ENCODE data around the gene EEF1AKMT4.
"Not testable (repeated sequence)": the region's sequence is repeated elsewhere in the genome, so short reads cannot be mapped to it uniquely, and the experiment has no call there.

The EEF1AKMT4 gene

DNA sequence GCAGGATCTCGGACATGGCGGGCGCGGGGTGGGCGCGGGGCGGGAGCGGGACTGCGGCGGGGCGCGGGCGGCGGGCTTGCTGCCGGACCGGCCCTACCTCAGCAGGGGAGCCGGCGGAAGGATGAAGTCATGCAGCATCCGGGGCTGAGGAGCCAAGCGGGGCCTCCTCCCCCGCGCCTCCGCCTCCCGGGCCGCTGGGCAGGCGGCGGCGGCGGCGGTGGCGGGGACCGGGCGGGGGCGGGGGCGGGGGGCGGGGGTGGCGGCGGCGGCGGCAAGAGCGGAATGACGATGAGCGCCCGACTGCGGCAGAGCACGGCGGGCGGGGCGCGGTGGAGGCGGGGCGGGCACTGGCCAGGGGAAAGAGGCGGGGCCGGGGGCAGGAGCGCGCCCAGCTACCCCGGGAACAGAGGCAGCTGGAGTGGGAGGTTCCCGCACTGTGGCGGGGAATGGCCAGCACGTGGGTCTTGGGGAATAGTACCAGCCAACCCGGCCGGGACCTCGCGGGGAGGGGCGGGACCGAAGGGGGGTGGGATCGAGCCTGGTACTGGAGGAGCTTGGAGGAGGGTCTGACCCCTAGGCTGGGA, 11.9 kb downstream of the EEF1AKMT4 start, which contains the start of gene CAMK2N2:
Gene CAMK2N2, minus strand, starts transcription at position 284 of the 584 bp plus-strand sequence. Its CDS starts 268 bp downstream, at position 16.
- DNase-seq: peak; percentile 33

DNA sequence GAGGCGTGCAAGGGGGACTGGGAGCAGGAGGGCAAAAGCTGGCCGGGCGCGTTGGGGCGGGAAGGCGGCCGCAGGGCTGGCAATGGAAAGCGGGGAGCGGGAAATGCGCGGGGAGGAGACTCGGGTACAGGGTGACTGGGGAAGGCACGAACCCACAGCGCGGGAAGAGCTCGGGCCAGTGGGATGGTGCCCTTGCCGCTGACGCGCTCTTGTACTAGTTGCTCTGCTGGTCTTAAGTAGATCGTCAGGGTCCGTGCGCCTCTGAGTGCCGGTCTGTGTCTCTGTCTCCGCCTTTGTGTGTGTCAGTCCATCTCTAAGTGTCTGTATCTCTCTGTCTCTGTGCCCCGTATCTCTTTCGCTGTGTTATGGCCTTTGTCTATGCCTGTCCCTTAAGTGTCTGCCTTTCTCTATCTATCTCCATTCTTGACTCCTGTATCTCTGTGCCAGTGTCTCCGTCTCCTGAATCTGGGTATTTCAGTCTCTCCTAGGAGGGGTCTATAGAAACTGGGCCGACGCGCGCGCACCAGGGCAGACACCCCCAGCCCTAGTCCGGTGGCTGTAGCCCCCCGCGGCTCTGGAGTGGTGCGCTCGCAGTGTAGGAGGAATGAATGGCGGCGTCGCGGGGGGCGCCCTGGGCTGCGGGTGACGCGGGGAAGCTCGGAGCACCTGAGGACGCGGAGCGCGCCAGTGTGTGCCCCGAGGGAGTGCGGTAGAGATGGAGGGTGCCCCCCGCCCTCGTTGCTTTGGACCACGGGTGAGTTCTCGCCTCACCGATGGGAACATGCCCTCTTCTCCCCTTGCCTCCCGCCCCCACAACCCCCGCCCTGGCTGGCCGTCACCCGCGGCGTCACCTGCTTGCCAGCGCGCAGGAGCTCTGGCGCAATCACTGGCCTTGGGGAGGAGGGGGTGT, 12.6 kb downstream of the EEF1AKMT4 start:
- DNase-seq: peak; percentile 30

DNA sequence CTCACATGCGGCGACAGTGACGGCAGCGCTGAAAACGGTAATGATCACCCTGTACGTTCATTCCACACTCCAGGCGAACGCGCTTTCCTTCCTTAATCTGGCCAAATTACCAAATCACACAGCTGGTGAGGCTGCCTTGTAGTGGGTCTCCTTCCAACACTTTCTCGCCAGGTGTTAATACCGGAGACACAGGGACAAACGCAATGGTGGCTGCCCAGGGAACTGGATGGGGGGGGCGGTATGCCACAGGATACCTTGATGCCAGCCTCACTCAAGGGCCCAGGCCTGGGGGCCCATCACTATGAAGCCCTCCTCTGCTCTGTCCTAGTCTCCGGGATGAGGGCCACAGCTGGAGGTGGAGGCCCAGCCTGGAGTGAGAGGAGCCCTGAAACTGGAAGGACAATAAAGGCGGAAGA, 13.3 kb downstream of the EEF1AKMT4 start:
- no peak for DNase-seq

DNA sequence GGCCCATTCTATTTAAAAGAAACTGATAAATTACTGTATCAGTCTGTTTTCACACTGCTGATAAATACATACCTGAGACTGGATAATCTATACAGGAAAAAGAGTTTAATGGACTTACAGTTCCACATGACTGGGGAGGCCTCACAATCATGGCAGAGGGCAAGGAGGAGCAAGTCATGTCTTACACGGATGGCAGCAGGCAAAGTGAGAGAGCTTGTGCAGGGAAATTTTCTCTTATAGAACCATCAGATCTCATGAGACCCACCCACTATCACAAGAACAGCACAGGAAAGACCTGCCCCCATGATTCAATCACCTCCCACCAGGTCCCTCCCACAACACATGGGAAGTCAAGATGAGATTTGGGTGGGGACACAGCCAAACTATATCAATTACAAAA, 17.8 kb downstream of the EEF1AKMT4 start:
- not testable (repeated sequence) for DNase-seq

DNA sequence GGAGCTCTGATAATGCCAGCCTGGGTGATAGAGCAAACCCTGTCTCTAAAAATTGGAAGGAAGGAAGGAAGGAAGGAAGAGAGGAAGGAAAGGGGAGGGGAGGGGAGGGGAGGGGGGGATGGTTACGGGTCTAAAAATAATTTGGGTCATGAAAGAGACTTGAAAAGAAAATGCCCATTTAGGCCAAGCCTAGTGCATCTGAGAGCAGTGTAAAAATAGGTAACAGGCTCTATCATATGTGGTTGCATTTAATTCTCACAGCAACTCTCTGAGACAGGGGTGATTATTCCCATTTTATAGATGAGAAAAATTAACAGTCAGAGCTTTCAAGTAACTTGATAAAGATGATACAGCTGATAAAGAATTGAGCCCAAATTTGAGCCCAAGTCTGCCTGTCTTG, 22.8 kb downstream of the EEF1AKMT4 start:
- DNase-seq: no peak

DNA sequence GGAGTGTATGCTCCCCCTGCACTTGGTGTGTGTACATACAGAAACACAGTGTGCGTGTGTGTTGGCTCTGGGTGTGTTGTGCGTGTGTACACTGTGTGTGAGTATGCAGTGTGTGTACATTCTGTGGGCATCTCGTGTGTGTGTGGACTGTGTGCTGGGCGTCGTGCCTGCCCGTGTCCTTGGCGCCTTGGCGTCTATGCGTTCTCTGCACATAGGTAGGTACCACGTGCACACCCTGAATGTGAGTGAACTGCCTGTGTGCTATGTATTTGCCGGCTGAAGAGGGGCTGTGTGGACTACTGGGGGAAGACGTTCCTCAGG, 25.9 kb downstream of the EEF1AKMT4 start:
- DNase-seq: no peak

DNA sequence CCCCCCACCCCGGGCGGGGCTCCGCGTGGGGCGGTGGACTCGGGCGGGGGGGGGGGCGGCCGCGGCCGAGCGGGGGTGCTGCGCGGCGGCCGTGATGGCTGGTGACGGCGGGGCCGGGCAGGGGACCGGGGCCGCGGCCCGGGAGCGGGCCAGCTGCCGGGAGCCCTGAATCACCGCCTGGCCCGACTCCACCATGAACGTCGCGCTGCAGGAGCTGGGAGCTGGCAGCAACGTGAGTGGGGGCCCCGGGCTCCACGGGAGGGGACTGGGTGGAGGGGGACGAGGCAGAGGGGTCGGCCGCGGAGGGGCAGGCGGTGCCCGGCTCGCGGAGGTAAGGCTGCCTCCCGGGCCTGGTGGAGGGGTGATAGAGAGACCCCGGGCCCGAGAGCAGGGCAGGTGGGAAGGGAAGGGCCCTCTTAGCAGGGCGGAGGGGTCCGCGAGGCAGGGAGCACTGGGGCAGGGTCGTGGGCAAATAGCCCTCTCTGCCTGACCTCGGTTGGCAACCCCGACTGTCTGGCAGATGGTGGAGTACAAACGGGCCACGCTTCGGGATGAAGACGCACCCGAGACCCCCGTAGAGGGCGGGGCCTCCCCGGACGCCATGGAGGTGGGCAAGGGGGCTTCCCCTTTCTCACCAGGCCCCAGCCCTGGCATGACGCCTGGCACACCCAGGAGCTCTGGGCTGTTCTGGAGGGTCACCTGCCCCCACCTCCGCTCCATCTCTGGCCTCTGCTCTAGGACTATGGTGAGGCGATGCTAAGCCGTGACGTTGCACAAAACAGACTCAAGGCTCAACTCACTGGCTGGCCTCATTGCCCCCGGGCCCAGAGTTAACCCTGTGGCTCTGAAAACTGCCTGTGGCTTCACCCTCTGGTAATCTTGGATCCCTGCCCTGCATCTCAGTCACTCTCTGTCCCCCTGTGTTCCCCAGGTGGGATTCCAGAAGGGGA, 26.8 kb downstream of the EEF1AKMT4 start, which contains the start of gene ECE2:
Gene ECE2, plus strand, starts transcription at position 62 of the 950 bp plus-strand sequence. Its CDS starts 132 bp downstream, at position 194.
- DNase-seq: no peak

DNA sequence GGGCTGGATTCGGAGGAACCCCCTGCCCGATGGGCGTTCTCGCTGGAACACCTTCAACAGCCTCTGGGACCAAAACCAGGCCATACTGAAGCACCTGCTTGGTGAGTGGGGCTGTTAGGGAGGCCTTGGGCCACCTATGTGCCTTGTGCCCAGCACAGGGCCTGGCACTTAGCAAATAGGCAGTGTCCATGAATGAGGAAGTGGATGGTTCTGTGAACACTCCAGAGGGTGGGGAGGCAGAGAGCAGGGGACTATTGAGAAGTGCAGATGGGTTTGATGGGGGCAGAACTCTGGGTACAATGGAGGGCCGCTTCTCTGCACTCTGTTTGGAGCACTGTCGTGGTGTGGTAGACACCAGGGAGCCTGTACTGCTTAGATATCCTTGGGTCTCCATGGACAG, 27.9 kb downstream of the EEF1AKMT4 start:
- DNase-seq: no peak

DNA sequence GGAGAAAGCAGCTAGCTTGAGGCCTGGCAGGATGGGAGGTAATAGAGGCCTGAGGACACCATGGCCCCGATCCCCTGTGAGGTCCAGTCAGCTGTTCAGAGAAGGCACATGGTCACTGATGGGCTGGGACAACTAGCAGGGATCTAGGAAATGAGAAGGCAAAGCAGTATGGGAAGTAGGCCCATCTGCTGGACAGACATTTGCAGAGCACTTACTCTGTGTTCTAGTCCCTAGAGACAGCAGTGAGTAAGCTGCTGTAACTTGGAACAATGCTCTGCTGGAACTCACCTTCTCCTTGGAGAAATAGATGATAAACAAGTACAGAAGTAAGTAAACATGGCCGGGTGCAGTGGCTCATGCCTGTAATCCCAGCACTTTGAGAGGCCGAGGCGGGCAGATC, 33.5 kb downstream of the EEF1AKMT4 start:
- DNase-seq: no peak

DNA sequence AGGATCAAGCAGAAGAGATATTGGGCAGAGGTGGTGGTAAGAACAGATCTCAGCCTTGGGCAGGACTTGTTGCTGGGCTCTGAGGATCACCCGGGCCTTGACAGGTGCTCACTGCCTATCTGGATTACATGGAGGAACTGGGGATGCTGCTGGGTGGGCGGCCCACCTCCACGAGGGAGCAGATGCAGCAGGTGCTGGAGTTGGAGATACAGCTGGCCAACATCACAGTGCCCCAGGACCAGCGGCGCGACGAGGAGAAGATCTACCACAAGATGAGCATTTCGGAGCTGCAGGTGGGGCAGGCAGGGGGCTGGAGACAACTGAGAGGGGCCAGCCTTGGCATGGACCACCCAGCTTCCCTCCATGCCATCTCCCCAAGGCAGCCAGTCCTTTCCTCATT, 34.2 kb downstream of the EEF1AKMT4 start:
- DNase-seq: no peak

DNA sequence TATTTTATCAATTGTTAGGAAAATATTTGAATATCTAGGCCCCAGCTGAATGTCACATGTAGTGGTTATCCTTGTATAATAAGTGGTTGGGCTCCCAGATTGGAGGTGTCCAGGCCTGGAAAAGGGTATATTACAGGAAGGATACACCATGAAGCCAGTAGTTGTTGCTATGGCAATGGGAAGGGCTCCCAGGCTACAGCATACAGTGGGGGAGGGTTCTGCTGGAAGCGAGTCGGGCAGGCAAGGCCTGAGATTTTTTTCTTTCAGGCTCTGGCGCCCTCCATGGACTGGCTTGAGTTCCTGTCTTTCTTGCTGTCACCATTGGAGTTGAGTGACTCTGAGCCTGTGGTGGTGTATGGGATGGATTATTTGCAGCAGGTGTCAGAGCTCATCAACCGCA, 35.2 kb downstream of the EEF1AKMT4 start:
- no peak for DNase-seq

DNA sequence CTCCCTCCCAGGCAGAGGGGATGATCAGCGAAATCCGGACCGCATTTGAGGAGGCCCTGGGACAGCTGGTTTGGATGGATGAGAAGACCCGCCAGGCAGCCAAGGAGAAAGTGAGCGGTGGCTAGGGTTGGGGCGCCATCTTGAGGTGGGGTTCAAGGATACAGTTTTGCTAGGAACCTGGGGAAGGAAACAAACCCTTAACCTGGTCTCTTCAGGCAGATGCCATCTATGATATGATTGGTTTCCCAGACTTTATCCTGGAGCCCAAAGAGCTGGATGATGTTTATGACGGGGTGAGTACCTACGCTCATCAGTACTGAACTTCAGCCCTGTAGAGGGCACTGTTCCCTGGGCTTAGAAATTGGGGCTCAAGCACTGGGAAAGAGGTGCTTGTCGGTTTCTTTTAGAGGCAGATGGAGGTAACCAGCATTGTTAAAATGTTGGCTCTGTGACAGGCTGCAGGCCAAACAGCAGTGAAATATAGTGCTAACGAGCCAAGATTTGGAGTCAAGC, 40.0 kb downstream of the EEF1AKMT4 start:
- DNase-seq: peak; percentile 63

DNA sequence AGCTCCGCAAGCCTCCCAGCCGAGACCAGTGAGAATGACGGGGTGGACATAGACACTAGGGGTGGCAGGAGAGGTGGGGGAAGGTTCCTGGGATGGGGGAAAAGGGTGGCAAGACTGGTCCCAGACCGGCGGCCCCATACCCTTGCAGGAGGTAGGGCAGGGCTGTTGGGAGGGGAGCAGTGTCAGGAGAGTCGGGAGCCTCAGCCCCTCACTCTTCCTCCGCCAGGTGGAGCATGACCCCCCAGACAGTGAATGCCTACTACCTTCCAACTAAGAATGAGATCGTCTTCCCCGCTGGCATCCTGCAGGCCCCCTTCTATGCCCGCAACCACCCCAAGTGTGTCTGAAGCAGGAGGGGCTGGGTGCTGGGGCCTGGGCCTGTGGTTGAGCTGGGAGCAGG, 40.9 kb downstream of the EEF1AKMT4 start:
- no peak for DNase-seq

DNA sequence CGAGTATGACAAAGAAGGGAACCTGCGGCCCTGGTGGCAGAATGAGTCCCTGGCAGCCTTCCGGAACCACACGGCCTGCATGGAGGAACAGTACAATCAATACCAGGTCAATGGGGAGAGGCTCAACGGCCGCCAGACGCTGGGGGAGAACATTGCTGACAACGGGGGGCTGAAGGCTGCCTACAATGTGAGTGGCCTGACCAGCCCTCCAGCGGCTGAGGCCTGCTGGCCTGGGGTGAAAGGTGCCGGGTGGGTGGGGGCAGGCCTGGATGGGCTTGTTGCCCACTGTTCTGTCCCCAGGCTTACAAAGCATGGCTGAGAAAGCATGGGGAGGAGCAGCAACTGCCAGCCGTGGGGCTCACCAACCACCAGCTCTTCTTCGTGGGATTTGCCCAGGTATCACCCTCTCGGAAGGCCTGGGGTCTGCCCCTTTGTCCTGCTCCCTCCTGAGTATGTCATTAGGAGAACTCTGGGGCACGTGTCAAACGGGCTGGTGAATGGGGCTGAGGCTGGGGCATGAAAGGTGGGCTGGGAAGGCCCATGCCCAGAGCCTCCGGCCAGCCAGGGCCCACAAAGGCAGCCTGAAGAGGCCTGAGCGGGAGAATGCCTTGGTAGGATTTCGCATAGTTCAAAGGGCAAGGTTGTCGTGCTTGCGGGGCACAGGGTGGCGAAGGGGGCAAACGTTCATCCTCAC, 41.7 kb downstream of the EEF1AKMT4 start:
- no peak for DNase-seq

DNA sequence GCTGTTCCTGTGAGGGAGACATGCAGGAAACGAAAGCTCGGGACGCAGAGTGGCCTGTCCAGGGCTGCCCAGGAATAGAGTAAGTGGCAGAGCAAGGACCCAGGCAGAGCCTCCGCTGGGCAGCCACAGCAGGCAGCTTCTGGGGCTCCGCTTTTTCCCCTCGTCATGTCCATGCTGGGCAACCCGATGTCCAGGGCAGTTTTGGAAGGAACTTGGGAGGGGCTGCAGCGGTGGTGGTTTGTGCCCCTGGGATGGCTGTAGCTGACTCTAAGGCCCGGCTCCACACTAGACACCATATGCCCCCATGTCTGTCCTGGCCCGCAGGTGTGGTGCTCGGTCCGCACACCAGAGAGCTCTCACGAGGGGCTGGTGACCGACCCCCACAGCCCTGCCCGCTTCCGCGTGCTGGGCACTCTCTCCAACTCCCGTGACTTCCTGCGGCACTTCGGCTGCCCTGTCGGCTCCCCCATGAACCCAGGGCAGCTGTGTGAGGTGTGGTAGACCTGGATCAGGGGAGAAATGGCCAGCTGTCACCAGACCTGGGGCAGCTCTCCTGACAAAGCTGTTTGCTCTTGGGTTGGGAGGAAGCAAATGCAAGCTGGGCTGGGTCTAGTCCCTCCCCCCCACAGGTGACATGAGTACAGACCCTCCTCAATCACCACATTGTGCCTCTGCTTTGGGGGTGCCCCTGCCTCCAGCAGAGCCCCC, 42.4 kb downstream of the EEF1AKMT4 start:
- DNase-seq: no peak

DNA sequence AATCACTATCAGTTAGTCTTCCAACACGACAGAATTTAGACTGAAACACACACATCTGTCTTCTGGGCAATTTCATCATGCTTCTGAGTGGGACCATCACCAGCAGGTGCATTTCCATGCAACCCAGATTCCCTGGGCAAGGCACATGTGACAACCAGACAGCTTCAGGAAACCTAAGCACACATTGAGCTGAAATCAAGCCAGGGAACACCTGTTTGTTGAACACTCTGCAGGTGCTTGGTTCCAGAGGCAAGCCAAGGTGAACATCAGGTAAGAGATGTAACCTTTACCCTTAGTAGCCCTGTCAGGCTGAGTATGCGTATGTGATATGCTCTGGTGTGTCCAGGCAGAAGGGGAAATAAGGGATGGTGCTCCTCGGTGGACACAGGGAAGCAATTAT, 46.3 kb downstream of the EEF1AKMT4 start:
- no peak for DNase-seq

DNA sequence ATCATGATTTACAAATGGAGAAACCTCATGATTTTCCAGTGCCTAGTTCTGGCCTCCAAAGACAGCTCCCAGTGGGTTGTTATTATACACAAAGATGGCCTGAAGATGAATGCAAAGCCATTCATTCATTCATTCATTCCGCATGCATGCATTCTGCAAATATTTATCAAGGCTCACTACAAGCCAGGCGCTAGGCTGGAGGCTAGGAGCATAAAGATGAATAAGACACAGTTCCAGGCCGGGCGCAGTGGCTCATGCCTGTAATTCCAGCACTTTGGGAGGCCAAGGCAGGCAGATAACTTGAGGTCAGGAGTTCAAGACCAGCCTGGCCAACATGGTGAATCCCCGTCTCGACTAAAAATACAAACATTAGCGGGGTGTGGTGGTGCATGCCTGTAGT, 47.1 kb downstream of the EEF1AKMT4 start:
- no peak for DNase-seq

DNA sequence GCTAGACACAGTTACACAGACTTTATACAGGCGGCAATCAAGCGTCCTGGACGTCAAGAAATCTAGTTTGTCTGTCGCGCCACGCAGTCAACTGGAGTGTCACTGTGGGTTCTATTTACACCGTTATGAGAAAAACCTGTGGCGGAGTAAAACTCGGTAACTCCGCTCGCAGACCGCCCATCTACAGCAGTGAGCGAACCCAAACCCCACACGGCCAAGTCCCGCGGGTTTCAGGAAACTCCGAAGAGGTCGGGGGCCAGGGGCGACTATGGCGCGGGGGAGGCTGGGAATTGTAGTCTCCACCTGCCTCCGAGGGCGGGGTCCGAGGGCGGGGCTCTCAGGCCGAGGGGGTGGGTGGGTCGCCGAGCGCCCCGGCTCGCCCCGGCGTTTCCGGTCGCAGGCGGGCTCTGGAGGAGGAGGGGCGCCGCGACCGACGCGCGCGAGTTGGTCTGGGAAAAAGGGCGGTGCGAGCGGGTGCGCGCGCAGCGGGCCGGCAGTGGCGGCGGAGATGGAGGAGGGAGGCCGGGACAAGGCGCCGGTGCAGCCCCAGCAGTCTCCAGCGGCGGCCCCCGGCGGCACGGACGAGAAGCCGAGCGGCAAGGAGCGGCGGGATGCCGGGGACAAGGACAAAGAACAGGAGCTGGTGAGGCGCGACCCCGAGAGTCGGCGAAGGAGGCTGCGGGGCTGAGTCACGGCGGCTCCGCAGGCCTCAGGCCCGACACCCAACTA, 49.5 kb downstream of the EEF1AKMT4 start, which contains the start of gene PSMD2:
Gene PSMD2, plus strand, starts transcription at position 483 of the 729 bp plus-strand sequence. Its CDS starts 26 bp downstream, at position 509.
- peak; percentile 99 for DNase-seq

DNA sequence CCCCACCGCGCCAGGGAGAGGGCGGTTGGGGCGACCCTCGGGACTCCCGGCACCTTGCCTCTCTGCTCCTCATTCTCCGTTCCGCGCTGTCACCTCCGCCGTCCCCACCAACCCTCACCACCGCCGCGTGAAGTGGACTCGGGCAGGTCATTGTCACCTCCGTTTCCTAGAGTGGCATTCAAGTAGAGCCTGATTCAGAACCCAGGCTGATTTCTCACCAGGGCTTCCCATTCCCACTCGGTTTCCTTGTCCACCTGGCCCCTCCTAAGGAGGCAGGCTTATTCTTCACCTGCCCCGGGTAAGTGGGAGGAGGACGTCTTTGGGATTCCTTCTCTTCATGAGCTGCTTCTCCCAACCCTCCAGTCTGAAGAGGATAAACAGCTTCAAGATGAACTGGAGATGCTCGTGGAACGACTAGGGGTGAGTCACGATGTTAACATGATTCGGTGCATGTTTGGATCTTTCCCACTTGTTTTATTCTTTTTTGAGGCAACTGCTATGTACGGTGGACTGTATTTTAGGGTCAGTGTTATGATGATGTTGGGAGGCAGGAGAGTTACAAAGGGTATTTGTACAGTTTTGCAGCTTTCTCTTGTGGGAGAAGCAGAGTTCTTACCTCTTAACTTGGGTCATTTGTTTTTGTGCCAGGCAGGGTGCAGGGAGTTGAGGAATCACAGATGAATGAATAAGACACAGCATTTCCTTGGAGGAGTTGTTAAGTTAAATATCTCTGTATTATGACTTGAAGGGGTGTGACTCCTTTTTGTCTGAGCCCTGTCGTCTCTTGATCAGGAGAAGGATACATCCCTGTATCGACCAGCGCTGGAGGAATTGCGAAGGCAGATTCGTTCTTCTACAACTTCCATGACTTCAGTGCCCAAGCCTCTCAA, 50.3 kb downstream of the EEF1AKMT4 start:
- DNase-seq: no peak

DNA sequence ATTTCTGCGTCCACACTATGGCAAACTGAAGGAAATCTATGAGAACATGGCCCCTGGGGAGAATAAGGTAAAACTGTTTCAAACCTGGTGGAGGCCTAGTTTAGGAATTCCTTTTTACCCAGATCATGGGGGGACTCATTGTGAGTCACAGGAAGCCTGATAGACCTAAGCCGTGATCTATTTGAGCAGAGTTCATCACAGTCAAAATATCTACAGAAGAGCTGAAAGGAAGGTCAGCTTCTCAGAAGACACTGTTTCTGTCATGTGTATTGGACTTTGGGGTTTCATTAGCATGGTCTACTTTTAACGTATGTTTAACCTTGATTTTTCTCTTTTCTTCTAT, 50.9 kb downstream of the EEF1AKMT4 start:
- DNase-seq: no peak

Data from activated T-cell treated with anti-CD3 and anti-CD28 coated beads for 4 hours (primary cell).